HEK293 (cell line): Measurements from ENCODE around the gene MOB3C.

Source experiments
- CTCF ChIA-PET: fragments of 350-600 bp; formaldehyde crosslinking; extraction: SDS; loops from one replicate; lab custom pipeline; 2021; ENCODE audit warnings: antibody characterized with exemption; lab: Yijun Ruan, JAX
- POLR2A ChIA-PET: fragments of 300-600 bp; formaldehyde crosslinking; extraction: SDS; loops from one replicate; lab custom pipeline; 2020; ENCODE audit warnings: antibody characterized with exemption, inconsistent platforms; lab: Yijun Ruan, JAX
- H3K27ac ChIP-seq: fragments of 200-500 bp; sonication (Bioruptor generic); 2 replicates; pipeline ENCODE4 v1.5.1; 2014; ENCODE audit warnings: low read depth, low read length, control low read depth, inconsistent platforms; ENCODE audit errors: extremely low read depth
- H3K36me3 ChIP-seq, 2 experiments: fragments of 200-500 bp in 1 of 2; sonication (Bioruptor generic) in 1 of 2; 1 replicate in 1 of 2; 2 replicates in 1 of 2; pipeline ENCODE4 v1.5.1; 2014 to 2017; ENCODE audit warnings: inconsistent platforms in 2 of 2, low read length in 2 of 2; ENCODE audit not compliant: control insufficient read depth in 2 of 2, insufficient read depth in 1 of 2
- H3K4me1 ChIP-seq: fragments of 200-500 bp; sonication (Bioruptor generic); 2 replicates; pipeline ENCODE4 v1.5.1; 2014; ENCODE audit warnings: mild to moderate bottlenecking, low read length, inconsistent platforms; ENCODE audit not compliant: control insufficient read depth, insufficient read depth
- H3K4me3 ChIP-seq: 2 replicates; pipeline ENCODE4 v1.5.1; 2011; ENCODE audit warnings: low read depth, mild to moderate bottlenecking, control low read depth, low read length, moderate library complexity
- H3K9me3 ChIP-seq: fragments of 200-500 bp; sonication (Bioruptor generic); 2 replicates; pipeline ENCODE4 v1.5.1; 2014; ENCODE audit warnings: low read depth, low read length, inconsistent platforms; ENCODE audit not compliant: control insufficient read depth, insufficient read depth
- EGR2 ChIP-seq: fragments of 450-650 bp; formaldehyde crosslinking; IDR thresholded peaks from 2 replicates; pipeline ENCODE4 v1.5.1; 2016; ENCODE audit warnings: low read depth, missing biosample characterization, missing genetic modification characterization
- GLIS1 ChIP-seq: fragments of 450-650 bp; formaldehyde crosslinking; IDR thresholded peaks from 2 replicates; pipeline ENCODE4 v1.5.1; 2016; ENCODE audit warnings: missing biosample characterization, missing genetic modification characterization
- GLIS2 ChIP-seq: fragments of 450-650 bp; formaldehyde crosslinking; IDR thresholded peaks from 2 replicates; pipeline ENCODE4 v1.5.1; 2016; ENCODE audit warnings: missing biosample characterization, missing genetic modification characterization
- KLF1 ChIP-seq: fragments of 450-650 bp; formaldehyde crosslinking; IDR thresholded peaks from 2 replicates; pipeline ENCODE4 v1.5.1; 2016; ENCODE audit warnings: missing biosample characterization, missing genetic modification characterization
- SP2 ChIP-seq: fragments of 450-650 bp; formaldehyde crosslinking; IDR thresholded peaks from 2 replicates; pipeline ENCODE4 v1.5.1; 2016; ENCODE audit warnings: missing biosample characterization, missing genetic modification characterization
- ZBTB17 ChIP-seq: fragments of 450-650 bp; formaldehyde crosslinking; IDR thresholded peaks from 2 replicates; pipeline ENCODE4 v1.5.1; 2016; ENCODE audit warnings: missing biosample characterization, missing genetic modification characterization
- ZBTB7A ChIP-seq: fragments of 450-650 bp; formaldehyde crosslinking; IDR thresholded peaks from 2 replicates; pipeline ENCODE4 v1.5.1; 2016; ENCODE audit warnings: low read depth, missing biosample characterization, missing genetic modification characterization
- ZFHX2 ChIP-seq: fragments of 450-650 bp; formaldehyde crosslinking; conservative IDR thresholded peaks from 2 replicates; pipeline ENCODE4 v1.5.1; 2016; ENCODE audit warnings: missing biosample characterization, missing genetic modification characterization
- ZFP41 ChIP-seq: fragments of 450-650 bp; formaldehyde crosslinking; IDR thresholded peaks from 2 replicates; pipeline ENCODE4 v1.5.1; 2016; ENCODE audit warnings: missing biosample characterization, missing genetic modification characterization, borderline replicate concordance
- ZNF2 ChIP-seq: fragments of 450-650 bp; formaldehyde crosslinking; IDR thresholded peaks from 2 replicates; pipeline ENCODE4 v1.5.1; 2016; ENCODE audit warnings: missing biosample characterization, missing genetic modification characterization
- ZNF292 ChIP-seq: fragments of 450-650 bp; formaldehyde crosslinking; IDR thresholded peaks from 2 replicates; pipeline ENCODE4 v1.5.1; 2016; ENCODE audit warnings: low read depth, missing biosample characterization, missing genetic modification characterization, borderline replicate concordance
- ZNF324 ChIP-seq: fragments of 450-650 bp; formaldehyde crosslinking; IDR thresholded peaks from 2 replicates; pipeline ENCODE4 v1.5.1; 2016; ENCODE audit warnings: missing biosample characterization, missing genetic modification characterization
- ZNF391 ChIP-seq: fragments of 450-650 bp; formaldehyde crosslinking; IDR thresholded peaks from 2 replicates; pipeline ENCODE4 v1.5.1; 2016; ENCODE audit warnings: low read depth, missing biosample characterization, missing genetic modification characterization, borderline replicate concordance
- ZNF423 ChIP-seq: fragments of 450-650 bp; formaldehyde crosslinking; IDR thresholded peaks from 2 replicates; pipeline ENCODE4 v1.5.1; 2016; ENCODE audit warnings: missing biosample characterization, missing genetic modification characterization
- ZNF561 ChIP-seq: fragments of 450-650 bp; IDR thresholded peaks from 2 replicates; pipeline ENCODE4 v1.5.1; 2018; ENCODE audit warnings: missing biosample characterization, missing genetic modification characterization, borderline replicate concordance
- ZNF629 ChIP-seq: fragments of 450-650 bp; formaldehyde crosslinking; IDR thresholded peaks from 2 replicates; pipeline ENCODE4 v1.5.1; 2017; ENCODE audit warnings: missing biosample characterization, missing genetic modification characterization
- ZNF658 ChIP-seq: fragments of 450-650 bp; formaldehyde crosslinking; IDR thresholded peaks from 2 replicates; pipeline ENCODE4; 2016; ENCODE audit warnings: missing biosample characterization, missing genetic modification characterization
- ZNF837 ChIP-seq: fragments of 450-650 bp; formaldehyde crosslinking; IDR thresholded peaks from 2 replicates; pipeline ENCODE4 v1.5.1; 2016; ENCODE audit warnings: missing biosample characterization, missing genetic modification characterization
- ZNF843 ChIP-seq: fragments of 450-650 bp; formaldehyde crosslinking; IDR thresholded peaks from 2 replicates; pipeline ENCODE4 v1.5.1; 2016; ENCODE audit warnings: missing biosample characterization, missing genetic modification characterization
- TF ChIP-seq, protein P1 (sequence below): fragments of 450-650 bp; formaldehyde crosslinking; conservative IDR thresholded peaks from 2 replicates; pipeline ENCODE4 v1.5.1; 2016; ENCODE audit warnings: low read depth, missing biosample characterization, missing genetic modification characterization
- TF ChIP-seq, protein P2 (sequence below): fragments of 450-650 bp; formaldehyde crosslinking; IDR thresholded peaks from 2 replicates; pipeline ENCODE4 v1.5.1; 2016; ENCODE audit warnings: missing biosample characterization, missing genetic modification characterization

The MOB3C gene

DNA sequence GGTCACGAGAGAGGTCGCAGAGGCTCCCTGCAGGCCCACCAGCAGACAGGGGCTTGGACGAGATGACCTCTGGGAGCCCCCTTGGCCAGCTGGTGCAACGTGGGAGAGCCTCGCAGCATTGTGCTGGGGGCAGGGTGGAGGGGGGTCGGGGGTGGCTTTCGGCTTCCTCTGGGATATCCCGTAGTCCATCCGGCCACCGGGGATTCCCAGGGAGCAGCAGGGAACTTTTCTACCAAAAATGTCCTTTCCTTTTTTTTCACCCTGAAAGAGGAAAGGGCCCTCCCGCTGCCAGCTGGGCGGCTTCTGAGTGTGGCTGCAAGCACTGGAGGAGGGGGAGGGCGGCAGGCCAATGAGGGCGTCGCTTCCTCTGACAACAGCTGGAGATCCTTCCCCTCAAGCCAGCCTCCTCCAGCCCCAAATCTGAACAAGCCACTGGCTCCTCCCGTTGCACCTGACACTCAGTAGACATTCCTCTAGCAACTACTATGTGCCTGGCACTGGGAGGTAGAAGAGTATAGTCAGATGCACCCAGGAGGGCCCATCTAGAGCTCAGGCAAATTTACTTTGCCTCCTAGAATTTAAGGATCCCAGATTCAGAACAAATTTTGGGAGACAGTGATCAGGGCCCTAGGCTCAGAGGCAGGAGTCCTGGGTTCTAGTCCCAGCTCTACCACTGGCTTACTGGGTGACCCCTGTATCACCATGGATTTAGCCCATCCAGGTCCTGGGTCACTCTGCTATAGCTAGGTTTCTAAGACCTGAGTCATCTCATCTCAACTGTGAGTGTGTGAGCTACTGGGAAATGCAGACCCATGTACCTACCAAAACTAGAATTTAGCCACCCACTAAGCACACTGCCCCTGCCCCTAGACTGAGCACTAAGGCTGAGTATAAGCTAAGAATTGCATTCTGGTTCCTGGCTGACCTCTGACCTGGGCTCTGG, 2.7 kb downstream of the MOB3C start:
- TF ChIP-seq KLF1 (tag by site-specific recombination) (peak; percentile 23; the same call in 1 of the 2 replicates), ZNF423 (tag by site-specific recombination) (no peak), ZNF2 (no peak), ZNF292 (tag by site-specific recombination) (no peak), ZNF561 (tag by site-specific recombination) (no peak), ZNF658 (tag by site-specific recombination) (no peak), ZNF629 (no peak), GLIS2 (tag by site-specific recombination) (peak; percentile 38; the same call in 1 of the 2 replicates), SP2 (tag by site-specific recombination) (peak; percentile 48), ZNF391 (tag by site-specific recombination) (no peak), ZBTB7A (no peak), EGR2 (tag by site-specific recombination) (no peak), ZFP41 (tag by site-specific recombination) (no peak), ZFHX2 (tag by site-specific recombination) (0 out of 2 replicates have a peak, but pooled peaks have one; percentile 7), GLIS1 (tag by site-specific recombination) (peak; percentile 78), ZBTB17 (peak; percentile 46; the same call in 1 of the 2 replicates), ZNF843 (tag by site-specific recombination) (no peak), ZNF324 (tag by site-specific recombination) (no peak), ZNF837 (tag by site-specific recombination) (no peak)
- TF ChIP-seq, protein P1, sequence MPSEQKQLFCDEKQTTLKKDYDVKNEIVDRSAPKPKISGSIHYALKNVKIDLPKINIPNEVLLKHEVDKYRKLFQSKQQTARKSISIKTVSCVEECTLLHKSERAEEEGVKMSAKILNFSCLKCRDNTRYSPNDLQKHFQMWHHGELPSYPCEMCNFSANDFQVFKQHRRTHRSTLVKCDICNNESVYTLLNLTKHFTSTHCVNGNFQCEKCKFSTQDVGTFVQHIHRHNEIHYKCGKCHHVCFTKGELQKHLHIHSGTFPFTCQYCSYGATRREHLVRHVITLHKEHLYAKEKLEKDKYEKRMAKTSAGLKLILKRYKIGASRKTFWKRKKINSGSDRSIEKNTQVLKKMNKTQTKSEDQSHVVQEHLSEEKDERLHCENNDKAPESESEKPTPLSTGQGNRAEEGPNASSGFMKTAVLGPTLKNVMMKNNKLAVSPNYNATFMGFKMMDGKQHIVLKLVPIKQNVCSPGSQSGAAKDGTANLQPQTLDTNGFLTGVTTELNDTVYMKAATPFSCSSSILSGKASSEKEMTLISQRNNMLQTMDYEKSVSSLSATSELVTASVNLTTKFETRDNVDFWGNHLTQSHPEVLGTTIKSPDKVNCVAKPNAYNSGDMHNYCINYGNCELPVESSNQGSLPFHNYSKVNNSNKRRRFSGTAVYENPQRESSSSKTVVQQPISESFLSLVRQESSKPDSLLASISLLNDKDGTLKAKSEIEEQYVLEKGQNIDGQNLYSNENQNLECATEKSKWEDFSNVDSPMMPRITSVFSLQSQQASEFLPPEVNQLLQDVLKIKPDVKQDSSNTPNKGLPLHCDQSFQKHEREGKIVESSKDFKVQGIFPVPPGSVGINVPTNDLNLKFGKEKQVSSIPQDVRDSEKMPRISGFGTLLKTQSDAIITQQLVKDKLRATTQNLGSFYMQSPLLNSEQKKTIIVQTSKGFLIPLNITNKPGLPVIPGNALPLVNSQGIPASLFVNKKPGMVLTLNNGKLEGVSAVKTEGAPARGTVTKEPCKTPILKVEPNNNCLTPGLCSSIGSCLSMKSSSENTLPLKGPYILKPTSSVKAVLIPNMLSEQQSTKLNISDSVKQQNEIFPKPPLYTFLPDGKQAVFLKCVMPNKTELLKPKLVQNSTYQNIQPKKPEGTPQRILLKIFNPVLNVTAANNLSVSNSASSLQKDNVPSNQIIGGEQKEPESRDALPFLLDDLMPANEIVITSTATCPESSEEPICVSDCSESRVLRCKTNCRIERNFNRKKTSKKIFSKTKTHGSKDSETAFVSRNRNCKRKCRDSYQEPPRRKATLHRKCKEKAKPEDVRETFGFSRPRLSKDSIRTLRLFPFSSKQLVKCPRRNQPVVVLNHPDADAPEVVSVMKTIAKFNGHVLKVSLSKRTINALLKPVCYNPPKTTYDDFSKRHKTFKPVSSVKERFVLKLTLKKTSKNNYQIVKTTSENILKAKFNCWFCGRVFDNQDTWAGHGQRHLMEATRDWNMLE, result no peak
- TF ChIP-seq, protein P2, sequence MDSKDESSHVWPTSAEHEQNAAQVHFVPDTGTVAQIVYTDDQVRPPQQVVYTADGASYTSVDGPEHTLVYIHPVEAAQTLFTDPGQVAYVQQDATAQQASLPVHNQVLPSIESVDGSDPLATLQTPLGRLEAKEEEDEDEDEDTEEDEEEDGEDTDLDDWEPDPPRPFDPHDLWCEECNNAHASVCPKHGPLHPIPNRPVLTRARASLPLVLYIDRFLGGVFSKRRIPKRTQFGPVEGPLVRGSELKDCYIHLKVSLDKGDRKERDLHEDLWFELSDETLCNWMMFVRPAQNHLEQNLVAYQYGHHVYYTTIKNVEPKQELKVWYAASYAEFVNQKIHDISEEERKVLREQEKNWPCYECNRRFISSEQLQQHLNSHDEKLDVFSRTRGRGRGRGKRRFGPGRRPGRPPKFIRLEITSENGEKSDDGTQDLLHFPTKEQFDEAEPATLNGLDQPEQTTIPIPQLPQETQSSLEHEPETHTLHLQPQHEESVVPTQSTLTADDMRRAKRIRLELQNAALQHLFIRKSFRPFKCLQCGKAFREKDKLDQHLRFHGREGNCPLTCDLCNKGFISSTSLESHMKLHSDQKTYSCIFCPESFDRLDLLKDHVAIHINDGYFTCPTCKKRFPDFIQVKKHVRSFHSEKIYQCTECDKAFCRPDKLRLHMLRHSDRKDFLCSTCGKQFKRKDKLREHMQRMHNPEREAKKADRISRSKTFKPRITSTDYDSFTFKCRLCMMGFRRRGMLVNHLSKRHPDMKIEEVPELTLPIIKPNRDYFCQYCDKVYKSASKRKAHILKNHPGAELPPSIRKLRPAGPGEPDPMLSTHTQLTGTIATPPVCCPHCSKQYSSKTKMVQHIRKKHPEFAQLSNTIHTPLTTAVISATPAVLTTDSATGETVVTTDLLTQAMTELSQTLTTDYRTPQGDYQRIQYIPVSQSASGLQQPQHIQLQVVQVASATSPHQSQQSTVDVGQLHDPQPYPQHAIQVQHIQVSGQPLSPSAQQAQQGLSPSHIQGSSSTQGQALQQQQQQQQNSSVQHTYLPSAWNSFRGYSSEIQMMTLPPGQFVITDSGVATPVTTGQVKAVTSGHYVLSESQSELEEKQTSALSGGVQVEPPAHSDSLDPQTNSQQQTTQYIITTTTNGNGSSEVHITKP (tag by site-specific recombination), result peak; percentile 92
- H3K4me1 ChIP-seq, result no peaks in the 10 kb centered on the region
- peaks cover 0 to 3% of the 10 kb centered on the region in 2 experiments; a peak in 1 of 3 replicates for H3K36me3 ChIP-seq
- no peaks in the 10 kb centered on the region for H3K9me3 ChIP-seq
- no peak overlapping the region for H3K27ac ChIP-seq
- POLR2A ChIA-PET, result interaction anchor here (8.9 kb wide), 1 partner anchor 9 kb away, joined by 77 read pairs; the partner anchor contains the start of gene MKNK1
- H3K4me3 ChIP-seq, result no peak overlapping the region
- CTCF ChIA-PET, result interaction anchor here (0.9 to 2.7 kb wide), 3 partner anchors 8 to 10 kb away, joined by 4 to 8 read pairs (median 5); partner anchors contain the start of gene MKNK1
